H1 (cell line): ENCODE results near the gene ADGRB3. TPM values are rescaled to one million over a fixed set of nuclear protein-coding genes. Genes with fewer than 3 reads are reported as not detected.

Experiments used
- CTCF ChIA-PET: fragments of 300-600 bp; sonication (Branson Sonifier 250); formaldehyde crosslinking; loops from one replicate; lab custom pipeline; 2021; ENCODE audit not compliant: partially characterized antibody; lab: Charles Lee
- POLR2A ChIA-PET: fragments of 300-600 bp; sonication (Branson Sonifier 250); formaldehyde crosslinking; loops from one replicate; lab custom pipeline; 2021; ENCODE audit warnings: inconsistent platforms; ENCODE audit not compliant: partially characterized antibody; lab: Charles Lee
- DNase-seq, 2 experiments: peaks; one replicate each; pipeline versions ENCODE4 v3.0.0 to v3.0.0-alpha.2; 2010 to 2022; ENCODE audit warnings: low spot score in 2 of 2, low read depth in 1 of 2, mixed read lengths in 1 of 2
- FAIRE-seq: peaks from 2 replicates; lab custom pipeline; 2011; peaks lifted over from hg19 to GRCh38; lab: Jason Lieb, UNC
- H2AFZ ChIP-seq: 2 replicates; pipeline ENCODE4 v1.8.1; 2012; ENCODE audit warnings: low read length, inconsistent platforms
- H2AK5ac ChIP-seq: 2 replicates; pipeline ENCODE4 v1.6.1; 2013; ENCODE audit warnings: low read depth, low read length
- H2BK120ac ChIP-seq: replicated peaks from 2 replicates; pipeline ENCODE3; 2013; ENCODE audit warnings: low read depth, low read length, inconsistent platforms
- H2BK12ac ChIP-seq: 2 replicates; pipeline ENCODE4 v1.6.1; 2013; ENCODE audit warnings: low read depth, low read length
- H2BK15ac ChIP-seq: 2 replicates; pipeline ENCODE4 v1.6.1; 2013; ENCODE audit warnings: low read length
- H2BK20ac ChIP-seq: 2 replicates; pipeline ENCODE4 v1.6.1; 2013; ENCODE audit warnings: low read length
- H2BK5ac ChIP-seq: 2 replicates; pipeline ENCODE4 v1.6.1; 2013; ENCODE audit warnings: low read depth, low read length
- H3K14ac ChIP-seq: 2 replicates; pipeline ENCODE4 v1.6.1; 2013; ENCODE audit warnings: inconsistent platforms; ENCODE audit not compliant: insufficient read length
- H3K18ac ChIP-seq: 2 replicates; pipeline ENCODE4 v1.6.1; 2013; ENCODE audit warnings: low read length; ENCODE audit errors: extremely low read depth
- H3K23ac ChIP-seq: 2 replicates; pipeline ENCODE4 v1.6.1; 2013; ENCODE audit warnings: inconsistent platforms; ENCODE audit not compliant: insufficient read length
- H3K23me2 ChIP-seq: 2 replicates; pipeline ENCODE4 v1.6.1; 2013; ENCODE audit warnings: low read depth, low read length
- H3K27ac ChIP-seq: 2 replicates; pipeline ENCODE4 v1.6.1; 2011; ENCODE audit warnings: low read depth, low read length, inconsistent platforms
- H3K27me3 ChIP-seq, 4 experiments: replicated peaks in 1 of 4; 1 replicate in 1 of 4; 2 replicates in 3 of 4; pipeline versions ENCODE4 v1.6.1 to v1.8.1; 2011 to 2013; ENCODE audit warnings: low read length in 3 of 4, mild to moderate bottlenecking in 3 of 4, inconsistent platforms in 2 of 4, mixed read lengths in 2 of 4, moderate library complexity in 1 of 4; ENCODE audit not compliant: control insufficient read depth in 3 of 4, insufficient read depth in 3 of 4; ENCODE audit errors: extremely low read depth in 1 of 4
- H3K36me3 ChIP-seq, 4 experiments: 2 replicates each; pipeline versions ENCODE4 v1.6.1 to v1.8.1; 2011 to 2013; ENCODE audit warnings: mild to moderate bottlenecking in 4 of 4, low read length in 3 of 4, moderate library complexity in 2 of 4, control low read depth in 1 of 4, inconsistent platforms in 1 of 4; ENCODE audit not compliant: insufficient read depth in 4 of 4, control insufficient read depth in 2 of 4
- H3K4ac ChIP-seq: replicated peaks from 2 replicates; pipeline ENCODE3; 2013; ENCODE audit warnings: low read length, low read depth, mixed read lengths, inconsistent platforms; ENCODE audit not compliant: insufficient read length
- H3K4me1 ChIP-seq, 4 experiments: replicated peaks in 1 of 4; 1 replicate in 1 of 4; 2 replicates in 3 of 4; pipeline versions ENCODE4 v1.6.1 to v1.8.1; 2011 to 2013; ENCODE audit warnings: low read length in 3 of 4, inconsistent platforms in 2 of 4, mixed read lengths in 1 of 4; ENCODE audit not compliant: insufficient read depth in 4 of 4, control insufficient read depth in 3 of 4
- H3K4me2 ChIP-seq, 2 experiments: 2 replicates each; pipeline versions ENCODE4 v1.6.1 to v1.8.1; 2011 to 2013; ENCODE audit warnings: low read depth in 2 of 2, low read length in 2 of 2, control low read depth in 1 of 2, inconsistent platforms in 1 of 2, mild to moderate bottlenecking in 1 of 2; ENCODE audit not compliant: insufficient read depth in 1 of 2
- H3K4me3 ChIP-seq, 4 experiments: fragments of 200-600, 300-600 bp in 1 of 4; sonication (generic), shearing (Covaris generic), sonication (Bioruptor Twin) in 1 of 4; 2 replicates each; pipeline versions ENCODE4 v1.5.1 to v1.8.1; 2011 to 2016; ENCODE audit warnings: low read length in 4 of 4, low read depth in 3 of 4, control low read depth in 2 of 4, inconsistent platforms in 2 of 4, mild to moderate bottlenecking in 2 of 4, mixed read lengths in 1 of 4, moderate library complexity in 1 of 4; ENCODE audit not compliant: insufficient read depth in 2 of 4; ENCODE audit errors: extremely low read depth in 1 of 4
- H3K56ac ChIP-seq: replicated peaks from 2 replicates; pipeline ENCODE3; 2013; ENCODE audit warnings: low read depth, mild to moderate bottlenecking, mixed read lengths, low read length, inconsistent platforms; ENCODE audit not compliant: insufficient read length
- H3K79me1 ChIP-seq: 2 replicates; pipeline ENCODE4 v1.6.1; 2013; ENCODE audit warnings: low read depth, low read length, control low read depth
- H3K79me2 ChIP-seq, 2 experiments: 2 replicates each; pipeline versions ENCODE4 v1.6.1 to v1.8.1; 2012 to 2013; ENCODE audit warnings: low read length in 2 of 2, mild to moderate bottlenecking in 2 of 2, inconsistent platforms in 1 of 2; ENCODE audit not compliant: insufficient read depth in 2 of 2, control insufficient read depth in 1 of 2
- H3K9ac ChIP-seq, 4 experiments: replicated peaks in 1 of 4; 1 replicate in 1 of 4; 2 replicates in 3 of 4; pipeline versions ENCODE4 v1.6.1 to v1.8.1; 2011 to 2013; ENCODE audit warnings: low read depth in 3 of 4, low read length in 3 of 4, control low read depth in 2 of 4, mild to moderate bottlenecking in 2 of 4, moderate library complexity in 2 of 4, inconsistent platforms in 1 of 4; ENCODE audit errors: extremely low read depth in 1 of 4
- H3K9me3 ChIP-seq, 2 experiments: 2 replicates each; pipeline versions ENCODE4 v1.6.1 to v1.8.1; 2012 to 2013; ENCODE audit warnings: mild to moderate bottlenecking in 2 of 2, moderate library complexity in 2 of 2, control low read depth in 1 of 2, inconsistent platforms in 1 of 2, low read depth in 1 of 2, low read length in 1 of 2, mixed read lengths in 1 of 2; ENCODE audit not compliant: insufficient read depth in 2 of 2
- H4K20me1 ChIP-seq, 2 experiments: replicated peaks in 1 of 2; 2 replicates each; pipeline versions ENCODE3 to v1.8.1; 2011 to 2013; ENCODE audit warnings: inconsistent platforms in 2 of 2, low read length in 2 of 2, mild to moderate bottlenecking in 1 of 2; ENCODE audit not compliant: insufficient read depth in 2 of 2, control insufficient read depth in 1 of 2
- H4K5ac ChIP-seq: 2 replicates; pipeline ENCODE4 v1.6.1; 2013; ENCODE audit warnings: low read length, low read depth, mixed read lengths, inconsistent platforms; ENCODE audit not compliant: insufficient read length
- H4K8ac ChIP-seq: 2 replicates; pipeline ENCODE4 v1.8.0; 2013; ENCODE audit warnings: mild to moderate bottlenecking, moderate library complexity, low read length, inconsistent platforms; ENCODE audit not compliant: insufficient read depth; ENCODE audit errors: extremely low read depth
- H4K91ac ChIP-seq: replicated peaks from 2 replicates; pipeline ENCODE3; 2013; ENCODE audit warnings: low read length, mixed read lengths, inconsistent platforms; ENCODE audit not compliant: insufficient read length
- NANOG ChIP-seq: IDR thresholded peaks from 2 replicates; pipeline ENCODE4 v1.6.1; 2011; ENCODE audit warnings: low read length, low read depth, mild to moderate bottlenecking, inconsistent platforms; ENCODE audit not compliant: insufficient read depth, poor library complexity, severe bottlenecking
- WGBS, 2 experiments: shearing (Covaris generic) in 1 of 2; methylation state at CpG; one replicate each; pipeline versions ENCODE4 v1.1.6 to v1.1.7; 2013 to 2015; ENCODE audit warnings: low lambda C conversion rate in 2 of 2, mixed read lengths in 2 of 2, inconsistent platforms in 1 of 2, low coverage in 1 of 2, missing lambda C conversion rate in 1 of 2; ENCODE audit not compliant: insufficient replicate concordance in 2 of 2, insufficient coverage in 1 of 2, insufficient read length in 1 of 2; ENCODE audit errors: extremely low coverage in 1 of 2, missing lambda C conversion rate in 1 of 2; 5-methylcytosine and 5-hydroxymethylcytosine counted together
- polyA plus RNA-seq, 7 experiments: library from polyadenylated mRNA; depleted of rRNA in 3 of 7; stranded (reverse) in 5 of 7; unstranded in 2 of 7; fragments of >200 nt in 5 of 7; fragments of 200-250 nt in 2 of 7; gene quantifications; 1 replicate in 5 of 7; 2 replicates in 1 of 7; 4 replicates in 1 of 7; pipeline versions ENCODE4 v1.2.1 to v1.2.3, GENCODE V29; 2011 to 2013; ENCODE audit warnings: missing spikeins in 2 of 7, mixed read lengths in 2 of 7
- total RNA-seq: library from RNA; stranded (reverse); fragmentation: NEBNext Ultra II Directional; extraction: Animal tissue kit (Norgen Biotek cat#: 25700); gene quantifications from 2 replicates; pipeline ENCODE4 v1.2.1, GENCODE V29; 2021

Gene ADGRB3
- total and polyA plus RNA-seq, 2 of the 8 experiments (the other 6 are each of a cell fraction or from before 2014, with no cell fraction given), result 0.35 to 1.2 TPM

DNA sequence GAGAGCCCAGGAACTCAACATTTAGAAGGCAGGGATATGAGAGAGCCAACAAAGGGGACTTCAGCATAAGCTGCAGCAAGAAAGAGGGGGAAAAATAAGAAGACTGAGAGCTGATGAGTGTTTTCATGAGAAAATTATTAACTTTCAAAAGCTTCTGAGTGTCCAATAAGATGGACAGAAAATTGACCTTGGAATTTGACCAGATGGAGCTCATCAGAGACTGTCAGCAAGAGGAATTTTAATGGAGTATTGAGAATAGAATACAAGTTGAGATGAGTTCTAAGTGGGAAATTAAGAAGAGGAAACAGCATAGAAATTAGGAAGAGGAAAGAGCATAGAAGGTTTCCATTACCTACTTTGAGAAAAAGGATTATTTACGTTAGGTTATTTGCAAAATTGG is 733.5 kb downstream of the ADGRB3 start:
- Histone ChIP-seq H3K56ac (no peak overlapping the region), H3K4me2 (no peak overlapping the region), H2AK5ac (no peak overlapping the region), H3K79me1 (no peaks in the 10 kb centered on the region), H3K9ac (no peak overlapping the region), H4K8ac (no peak overlapping the region), H3K4me1 (peaks cover 0 to 4% (median 0%) of the 10 kb centered on the region in 4 experiments; a peak in 1 of 7 replicates), H3K4ac (no peak overlapping the region), H2BK20ac (no peak overlapping the region), H4K5ac (no peak overlapping the region), H3K36me3 (no peaks in the 10 kb centered on the region), H3K9me3 (no peaks in the 10 kb centered on the region), H2BK15ac (no peak overlapping the region), H3K18ac (no peak overlapping the region), H4K91ac (no peak overlapping the region), H3K27ac (no peak overlapping the region), H3K14ac (no peak overlapping the region), H4K20me1 (no peaks in the 10 kb centered on the region), H3K23ac (no peak overlapping the region), H2BK5ac (no peak overlapping the region), H3K27me3 (no peaks in the 10 kb centered on the region), H2BK120ac (no peak overlapping the region), H3K79me2 (no peaks in the 10 kb centered on the region), H3K23me2 (no peaks in the 10 kb centered on the region), H2BK12ac (no peak overlapping the region), H2AFZ (no peak overlapping the region), H3K4me3 (no peak overlapping the region)
- DNase-seq (no peak), FAIRE-seq (no peak)
- ChIA-PET POLR2A (no interaction called here), CTCF (no interaction called here)
- 83% methylated on average over 1 of the region's 1 CpG; no CpG with 5 or more reads in 1 of the 2 experiments for WGBS, 2 experiments
- TF ChIP-seq NANOG, result no peak
